Activated CD4-positive, alpha-beta T cell treated with anti-CD3 and anti-CD28 coated beads, Interleukin-2, amount 50 U/mL, for 4 hours (primary cell): ENCODE data around the gene FRAT2.
"Not testable (repeated sequence)": the region's sequence is repeated elsewhere in the genome, so short reads cannot be mapped to it uniquely, and the experiment has no call there.

Source experiments
- DNase-seq, 2 experiments: peaks; one replicate each; pipeline ENCODE4 v3.0.0-alpha.2; 2020

Gene FRAT2

DNA sequence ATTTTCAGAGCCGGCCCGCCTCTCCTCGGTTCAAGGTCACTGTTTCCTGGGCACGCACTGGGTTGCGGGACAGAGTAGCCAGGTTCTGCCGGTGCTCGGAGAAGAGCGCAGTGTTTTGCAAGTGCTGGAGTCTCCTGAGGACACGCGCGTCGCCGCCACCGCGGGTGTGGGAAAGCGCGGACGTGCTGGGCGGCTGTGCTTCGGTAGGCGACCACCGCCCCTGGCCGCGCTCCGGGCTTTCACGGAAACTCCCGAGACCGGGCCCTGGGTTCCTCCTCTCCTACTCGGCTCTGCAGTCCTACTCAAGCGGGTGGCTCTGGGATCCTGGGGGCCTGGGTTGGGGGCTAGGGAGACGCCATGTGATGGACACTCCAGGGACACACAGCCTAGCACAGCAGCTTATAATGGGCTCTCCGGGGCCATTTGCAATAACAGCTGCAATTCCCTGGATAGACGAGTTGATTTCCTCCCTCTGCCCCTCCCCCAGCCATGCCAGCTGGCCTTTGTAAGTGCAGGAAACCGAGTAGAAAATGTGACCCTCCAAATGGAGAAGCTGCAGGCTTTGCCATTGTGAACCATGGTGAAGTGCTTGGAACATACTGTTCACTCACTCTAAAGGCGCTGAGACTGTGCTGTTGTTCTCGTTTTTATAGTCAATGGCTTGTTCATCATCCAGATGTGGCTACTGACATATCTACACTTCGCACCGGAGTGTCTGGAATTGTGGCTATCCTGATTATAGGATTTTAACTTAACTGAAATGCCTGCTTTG lies 13.3 kb downstream of the FRAT2 start:
- DNase-seq: no peak

DNA sequence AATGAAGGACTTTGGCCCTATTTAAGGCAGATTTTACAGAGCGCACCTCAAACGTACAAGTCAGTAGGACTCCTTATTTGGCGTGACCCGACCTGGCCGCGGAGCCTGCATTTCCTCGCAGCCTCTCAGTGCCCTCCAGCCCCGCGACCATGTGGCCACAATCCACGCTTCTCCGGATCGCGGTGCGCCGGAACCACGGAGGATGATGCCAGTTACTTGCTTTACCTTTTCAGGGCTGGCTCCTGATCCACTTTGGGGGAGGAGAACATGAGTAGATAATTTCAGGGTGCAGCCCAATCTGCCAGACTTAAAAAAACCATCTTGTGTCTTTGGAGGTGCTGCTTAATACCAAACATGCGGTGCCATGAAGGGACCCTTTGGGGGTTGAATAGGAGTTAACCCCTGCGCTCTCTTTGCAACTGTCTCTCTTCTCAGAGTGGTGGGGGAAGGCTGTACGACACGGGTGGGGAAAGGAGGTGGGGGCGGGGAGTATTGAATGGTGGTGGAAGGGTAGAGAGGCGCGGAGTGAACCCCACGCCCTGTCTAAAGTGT lies 14.0 kb downstream of the FRAT2 start:
- DNase-seq: peak in 1 of 2 experiments; percentile 10

DNA sequence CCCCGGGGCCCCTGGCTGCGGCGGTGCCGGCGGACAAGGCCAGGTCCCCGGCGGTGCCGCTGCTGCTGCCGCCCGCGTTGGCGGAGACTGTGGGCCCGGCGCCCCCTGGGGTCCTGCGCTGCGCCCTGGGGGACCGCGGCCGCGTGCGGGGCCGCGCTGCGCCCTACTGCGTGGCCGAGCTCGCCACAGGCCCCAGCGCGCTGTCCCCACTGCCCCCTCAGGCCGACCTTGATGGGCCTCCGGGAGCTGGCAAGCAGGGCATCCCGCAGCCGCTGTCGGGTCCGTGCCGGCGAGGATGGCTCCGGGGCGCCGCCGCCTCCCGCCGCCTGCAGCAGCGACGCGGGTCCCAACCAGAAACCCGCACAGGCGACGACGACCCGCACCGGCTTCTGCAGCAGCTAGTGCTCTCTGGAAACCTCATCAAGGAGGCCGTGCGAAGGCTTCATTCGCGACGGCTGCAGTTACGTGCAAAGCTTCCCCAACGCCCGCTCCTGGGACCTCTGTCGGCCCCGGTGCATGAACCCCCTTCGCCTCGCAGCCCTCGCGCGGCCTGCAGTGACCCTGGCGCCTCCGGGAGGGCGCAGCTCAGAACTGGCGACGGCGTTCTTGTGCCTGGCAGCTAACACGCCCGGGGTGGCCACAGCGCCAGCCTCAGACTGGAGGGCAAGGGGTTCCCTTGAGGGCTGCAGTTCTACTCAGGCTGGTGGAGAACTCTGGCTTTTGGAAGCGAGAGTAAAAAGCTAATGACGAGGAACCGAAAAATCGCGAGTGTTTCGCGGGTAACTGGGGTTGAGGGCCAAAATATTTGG lies 14.7 kb downstream of the FRAT2 start:
- peak; percentile 50 to 51 for DNase-seq

DNA sequence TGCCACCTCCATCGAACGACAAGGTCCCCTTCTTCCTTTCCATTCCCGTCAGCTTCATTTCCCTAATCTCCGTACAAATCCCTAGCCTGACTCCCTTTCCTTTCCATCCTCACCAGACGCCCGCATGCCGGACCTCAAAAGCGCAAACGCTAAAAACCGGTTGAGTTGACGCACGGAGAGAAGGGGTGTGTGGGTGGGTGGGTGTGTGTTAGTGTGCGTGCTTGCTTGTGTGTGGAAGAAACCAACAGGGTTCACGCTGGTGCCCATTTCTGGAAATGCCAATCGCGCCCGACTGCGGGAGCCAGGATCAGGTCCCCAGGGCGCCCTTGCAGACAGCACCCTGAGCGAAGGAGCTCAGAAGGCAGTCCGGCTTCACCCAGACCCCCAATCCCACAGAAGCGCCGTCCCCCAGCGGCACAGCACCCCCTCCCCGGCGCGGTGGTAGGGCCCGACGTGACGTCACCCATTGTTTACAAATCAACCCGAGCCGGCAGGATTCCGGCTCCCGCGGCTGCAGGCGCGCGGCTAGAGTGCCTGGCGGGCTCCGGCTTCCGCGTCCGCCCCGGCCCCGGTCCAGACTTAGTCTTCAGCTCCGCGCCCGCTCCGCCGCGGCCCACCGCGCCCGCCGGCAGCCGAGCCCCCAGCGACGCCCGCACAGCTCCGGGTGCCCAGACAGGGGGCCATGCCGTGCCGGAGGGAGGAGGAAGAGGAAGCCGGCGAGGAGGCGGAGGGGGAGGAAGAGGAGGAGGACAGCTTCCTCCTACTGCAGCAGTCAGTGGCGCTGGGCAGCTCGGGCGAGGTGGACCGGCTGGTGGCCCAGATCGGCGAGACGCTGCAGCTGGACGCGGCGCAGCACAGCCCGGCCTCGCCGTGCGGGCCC lies 15.5 kb downstream of the FRAT2 start, which contains the start of gene FRAT1:
TSS of gene FRAT1 (plus strand) at position 500 of the 880 bp plus-strand sequence. CDS start at position 683, 183 bp downstream.
- peak; percentile 84 to 87 for DNase-seq

DNA sequence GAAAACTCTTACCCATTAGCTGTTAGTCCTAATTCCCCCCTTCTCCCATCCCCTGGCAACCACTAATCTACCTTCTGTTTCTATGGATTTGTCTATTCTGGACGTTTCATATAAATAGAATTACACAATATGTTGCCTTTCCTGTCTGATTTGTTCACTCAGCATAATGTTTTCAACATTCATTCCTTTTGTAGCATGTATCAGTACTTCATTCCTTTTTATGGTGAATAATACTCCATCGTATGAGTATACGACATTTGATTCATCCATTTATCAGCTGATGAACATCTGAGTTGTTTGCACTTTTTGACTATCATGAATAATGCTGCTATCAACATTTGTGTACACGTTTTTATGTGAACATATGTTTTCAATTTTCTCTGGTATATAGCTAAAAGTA lies 19.9 kb downstream of the FRAT2 start:
- no peak for DNase-seq

DNA sequence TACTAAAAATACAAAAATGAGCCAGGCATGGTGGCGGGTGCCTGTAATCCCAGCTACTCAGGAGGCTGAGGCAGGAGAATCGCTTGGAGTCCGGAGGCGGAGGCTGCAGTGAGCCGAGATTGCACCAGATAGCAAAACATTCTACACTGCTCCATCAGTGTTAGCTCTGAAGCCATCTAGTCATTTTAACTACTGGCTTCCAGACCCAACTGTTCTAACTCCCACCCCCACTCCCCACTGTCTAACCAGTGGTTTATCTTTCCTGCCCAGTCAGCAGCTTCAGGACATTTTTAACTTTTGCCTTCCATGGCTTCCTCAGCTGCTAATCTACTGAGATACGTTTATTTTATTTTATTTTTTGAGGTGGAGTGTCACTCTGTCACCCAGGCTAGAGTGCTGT lies 21.6 kb downstream of the FRAT2 start:
- DNase-seq: no peak

DNA sequence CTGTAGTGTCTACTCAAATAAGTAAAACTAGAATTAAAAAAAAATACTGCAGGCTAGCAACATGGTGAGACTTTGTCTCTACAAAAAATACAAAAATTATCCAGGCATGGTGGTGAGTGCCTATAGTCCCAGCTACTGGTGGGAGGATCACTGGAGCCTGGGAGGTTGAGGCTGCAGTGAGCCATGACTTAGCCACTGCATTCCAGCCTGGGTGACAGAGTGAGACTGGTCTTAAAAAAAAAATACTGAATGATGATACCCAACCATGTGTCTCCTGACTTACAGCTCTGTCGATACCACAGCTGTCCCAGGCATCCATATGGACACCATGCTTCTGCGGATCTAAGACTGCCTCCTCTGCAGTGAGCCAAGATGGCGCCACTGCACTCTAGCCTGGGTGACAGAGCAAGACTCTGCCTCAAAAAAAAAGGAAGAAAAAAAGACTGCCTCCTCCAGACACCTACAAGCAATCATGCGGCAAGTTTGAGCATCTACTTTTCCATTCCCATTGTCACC lies 23.4 kb downstream of the FRAT2 start:
- no peak for DNase-seq

DNA sequence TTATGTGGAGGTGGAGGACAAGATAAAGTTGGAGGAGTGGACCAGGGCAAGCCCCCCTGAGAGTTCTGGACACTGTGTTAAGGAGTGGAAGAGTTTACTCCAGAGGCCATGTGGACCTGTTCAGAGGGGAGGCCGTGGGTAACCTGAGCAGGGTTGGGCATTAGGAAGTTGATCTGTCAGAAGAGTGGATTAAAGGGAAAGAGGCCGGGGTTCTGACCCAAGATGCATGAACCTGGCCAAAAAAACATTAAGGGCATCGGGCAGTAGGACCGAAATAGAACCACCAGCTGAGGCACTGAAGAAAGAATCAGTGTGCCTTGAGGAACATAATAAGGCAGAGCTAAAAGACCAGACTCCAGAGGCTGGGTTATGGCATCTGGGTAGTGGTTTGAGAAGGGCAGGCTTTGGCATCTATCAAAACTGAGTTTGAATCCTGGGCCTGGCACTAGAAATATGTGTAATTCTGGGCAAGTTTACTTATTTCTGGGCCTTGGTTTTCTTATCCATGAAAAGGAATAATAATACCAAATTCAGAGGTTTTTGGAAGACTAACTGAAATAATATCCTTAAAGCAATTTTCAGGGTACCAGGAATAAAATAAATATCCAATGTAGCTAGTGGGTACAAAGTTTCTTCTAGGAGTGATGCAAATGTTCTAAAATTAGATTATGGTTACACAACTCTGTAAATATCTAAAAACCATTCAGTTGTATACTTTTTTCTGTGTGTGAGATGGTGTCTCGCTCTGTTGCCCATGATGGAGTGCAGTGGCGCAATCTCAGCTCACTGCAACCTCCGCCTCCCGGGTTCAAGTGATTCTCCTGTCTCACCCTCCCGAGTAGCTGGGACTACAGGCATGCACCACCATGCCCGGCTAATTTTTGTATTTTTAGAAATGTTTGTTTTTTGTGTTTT lies 26.4 kb downstream of the FRAT2 start:
- no peak for DNase-seq

DNA sequence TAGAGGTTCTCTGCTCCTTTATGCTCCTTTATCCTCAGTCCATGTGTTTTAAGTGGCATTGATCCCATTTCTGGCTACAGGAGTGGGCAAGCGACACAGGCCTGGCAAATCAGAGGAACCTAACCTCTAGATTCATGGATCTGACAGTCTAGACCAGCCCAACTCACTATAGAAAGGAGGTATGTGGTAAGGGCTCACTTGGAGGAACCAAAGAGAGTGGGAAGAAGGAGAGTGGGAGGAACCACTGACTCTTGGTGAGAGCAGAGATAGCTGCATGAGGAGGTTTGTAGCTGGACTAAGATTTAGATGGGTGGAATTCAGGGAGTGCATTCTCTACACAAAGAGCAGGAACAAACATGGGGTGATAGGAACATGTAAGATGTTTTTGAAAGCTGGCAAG lies 27.1 kb downstream of the FRAT2 start:
- DNase-seq: no peak

DNA sequence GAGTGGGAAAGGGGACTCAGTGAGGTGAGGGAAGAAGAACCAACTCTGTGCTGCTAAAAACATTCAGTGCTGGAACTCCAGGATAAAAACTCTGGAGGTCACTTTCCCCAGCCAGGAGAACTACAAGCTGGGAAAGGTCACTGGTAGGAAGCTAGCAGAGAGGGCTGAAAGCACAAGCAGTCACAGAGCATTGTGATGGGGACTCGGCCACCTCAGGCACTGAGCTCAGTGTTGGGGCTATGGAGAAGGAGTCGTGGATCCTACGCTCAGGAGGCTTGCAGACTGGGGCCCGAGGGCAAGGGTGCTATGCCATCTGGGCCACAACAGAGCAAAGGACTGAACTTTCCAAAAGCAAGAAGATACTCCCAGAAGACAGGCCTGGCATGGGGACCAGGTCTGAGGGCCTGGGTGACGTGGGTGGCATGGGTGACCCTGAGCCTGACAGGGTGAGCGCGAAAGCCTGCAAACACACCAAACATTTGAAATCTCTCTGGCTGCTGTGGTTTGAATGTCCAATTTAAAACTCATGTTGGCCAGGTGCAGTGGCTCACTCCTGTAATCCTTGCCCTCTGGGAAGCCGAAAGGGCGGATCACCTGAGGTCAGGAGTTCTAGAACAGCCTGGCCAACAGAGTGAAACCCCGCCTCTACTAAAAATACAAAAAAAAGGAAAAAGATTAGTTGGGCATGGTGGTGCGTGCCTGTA lies 32.3 kb downstream of the FRAT2 start:
- no peak for DNase-seq

DNA sequence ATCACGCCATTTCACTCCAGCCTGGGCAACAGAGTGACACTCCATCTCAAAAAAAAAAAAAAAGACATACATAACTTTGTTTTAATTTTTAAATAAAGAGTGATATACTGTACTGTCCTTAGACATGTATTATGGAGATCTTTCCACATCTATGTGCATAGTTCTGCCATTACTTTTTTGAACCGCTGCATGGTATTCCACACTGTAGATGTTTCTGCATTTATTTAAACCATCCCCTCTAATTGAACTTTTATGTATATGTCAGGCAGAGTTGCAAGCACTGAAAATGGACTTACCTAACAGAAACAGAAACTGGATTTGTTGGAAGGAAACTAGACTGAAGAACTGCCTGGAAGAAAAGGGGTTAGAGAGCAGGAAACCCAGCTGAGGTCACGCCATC lies 33.5 kb downstream of the FRAT2 start:
- DNase-seq: no peak

DNA sequence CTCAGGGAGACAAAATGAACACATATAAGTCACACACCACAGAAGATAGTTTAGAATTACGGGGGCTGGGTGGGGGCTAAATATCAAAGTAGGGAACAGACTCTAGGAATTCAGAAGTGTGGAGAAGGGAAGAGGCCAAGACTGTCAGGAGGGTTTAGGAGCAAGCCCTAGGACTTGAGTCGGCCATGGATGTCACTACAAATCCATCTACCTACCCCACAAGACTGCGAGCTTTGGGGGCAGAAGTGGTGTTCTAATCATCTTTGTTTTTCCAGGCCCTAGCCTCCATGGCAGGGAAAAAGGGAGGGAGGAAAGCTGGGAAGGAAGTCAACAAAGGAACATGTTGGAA lies 36.3 kb downstream of the FRAT2 start:
- DNase-seq: no peak

DNA sequence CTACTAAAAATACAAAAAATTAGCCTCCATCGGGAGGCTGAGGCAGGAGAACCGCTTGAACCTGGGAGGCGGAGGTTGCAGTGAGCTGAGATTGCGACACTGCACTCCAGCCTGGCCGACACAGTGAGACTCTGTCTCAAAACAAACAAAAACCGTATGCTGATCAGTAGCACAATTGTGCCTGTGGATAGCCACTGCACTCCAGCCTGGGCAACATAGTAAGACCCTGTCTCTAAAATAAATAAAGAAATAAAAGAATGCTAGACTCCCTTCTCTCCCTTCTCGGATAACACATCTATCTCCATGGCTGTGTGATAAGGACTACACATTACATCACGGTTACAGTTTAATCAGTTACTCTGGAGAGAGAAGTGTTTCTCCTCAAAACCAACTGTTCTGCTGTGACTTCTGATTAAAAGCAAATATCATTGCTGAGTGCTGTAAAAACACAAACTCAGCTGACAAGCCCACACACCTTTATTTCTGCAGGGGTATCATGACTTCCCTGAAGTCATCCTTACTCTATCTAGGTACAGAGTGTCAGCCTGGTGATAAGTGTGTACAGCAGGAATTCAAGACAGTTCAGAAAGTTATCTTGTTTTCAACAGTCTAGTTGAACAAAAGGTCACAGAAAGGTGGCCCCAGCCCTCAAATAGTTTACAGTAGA lies 36.8 kb downstream of the FRAT2 start:
- DNase-seq: no peak

DNA sequence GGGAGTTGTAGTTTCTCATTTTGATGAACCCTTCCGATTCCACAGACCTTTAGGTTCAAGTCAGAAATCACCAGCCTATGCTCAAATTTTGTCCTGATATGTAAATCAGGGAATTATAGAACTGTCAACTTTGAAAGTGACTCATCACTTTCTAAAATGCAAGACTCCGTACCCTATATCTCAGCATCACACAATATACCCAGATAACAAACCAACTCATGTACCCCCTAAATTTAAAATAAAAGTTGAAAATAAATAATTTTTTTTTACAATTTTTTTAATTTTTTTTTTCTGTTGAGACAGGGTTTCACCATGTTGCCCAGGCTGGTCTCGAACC lies 41.7 kb downstream of the FRAT2 start:
- no peak for DNase-seq

DNA sequence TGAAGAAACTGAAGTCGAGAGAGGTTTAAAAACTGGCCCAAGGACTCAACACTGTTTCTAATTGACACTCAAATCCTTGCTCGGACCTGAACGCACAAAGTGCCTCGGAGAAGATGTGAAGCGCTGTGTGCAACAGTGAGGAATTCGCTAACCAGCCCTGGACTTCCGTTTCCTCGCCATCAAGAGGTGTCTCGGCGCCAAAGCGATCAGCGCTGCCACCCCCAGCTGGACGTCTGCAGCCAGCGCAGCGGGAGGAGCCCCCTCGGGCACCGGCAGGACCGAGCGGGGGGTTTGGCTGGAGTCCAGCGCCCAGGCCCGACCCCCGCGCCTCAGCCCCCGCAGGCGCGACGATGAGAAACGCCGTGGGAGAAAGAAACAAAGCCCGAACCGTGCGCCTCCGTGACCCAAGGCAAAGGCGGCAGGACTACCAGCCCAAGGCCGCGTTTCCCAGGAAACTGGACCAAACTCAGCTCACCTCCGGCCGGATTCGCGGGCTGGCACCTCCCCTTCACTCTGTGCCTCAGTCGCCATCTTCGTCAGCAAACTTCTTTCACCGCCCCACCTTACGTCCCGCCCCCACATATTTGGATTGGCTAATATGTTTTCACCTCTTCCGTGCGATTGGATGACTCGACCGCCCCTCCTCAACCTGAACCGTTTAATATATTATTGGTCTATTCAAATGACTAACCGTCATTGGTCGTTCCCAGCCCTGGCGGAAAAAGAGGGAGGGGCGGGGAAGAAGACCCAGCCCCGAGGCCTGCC lies 42.2 kb downstream of the FRAT2 start, which contains the start of gene ARHGAP19:
TSS of gene ARHGAP19 (minus strand) at position 541 of the 765 bp plus-strand sequence. CDS start at position 531, 10 bp downstream.
- peak; percentile 92 for DNase-seq

DNA sequence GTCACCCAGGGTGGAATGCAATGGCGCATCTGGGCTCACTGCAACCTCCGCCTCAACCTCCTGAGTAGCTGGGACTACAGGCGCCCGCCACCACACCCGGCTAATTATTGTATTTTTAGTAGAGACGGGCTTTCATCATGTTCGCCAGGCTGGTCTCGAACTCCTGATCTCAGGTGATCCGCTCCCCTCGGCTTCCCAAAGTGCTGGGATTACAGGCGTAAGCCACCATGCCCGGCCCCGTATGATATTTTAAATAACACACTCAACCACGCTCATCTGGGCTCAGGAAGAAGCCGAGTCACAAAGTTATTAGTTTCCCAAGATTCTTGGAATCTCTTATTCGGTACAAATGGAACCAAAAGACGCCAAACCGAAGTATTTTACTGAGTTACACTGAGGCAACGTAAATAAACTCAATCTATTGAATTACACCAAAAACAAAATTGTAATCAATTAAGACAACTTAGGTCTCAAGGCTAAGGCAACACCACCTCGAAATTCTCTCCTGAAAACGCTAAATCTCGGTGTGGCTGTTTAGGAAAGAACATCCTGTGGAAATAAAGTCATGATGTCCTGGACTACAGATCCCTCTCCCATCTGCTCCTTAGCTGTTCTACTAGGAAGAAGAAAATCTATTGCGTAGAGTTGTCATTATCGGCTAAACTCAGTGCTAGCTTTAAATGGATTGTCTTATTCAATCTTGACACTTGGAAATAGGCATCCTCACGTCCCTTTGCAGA lies 43.0 kb downstream of the FRAT2 start:
- no peak for DNase-seq

DNA sequence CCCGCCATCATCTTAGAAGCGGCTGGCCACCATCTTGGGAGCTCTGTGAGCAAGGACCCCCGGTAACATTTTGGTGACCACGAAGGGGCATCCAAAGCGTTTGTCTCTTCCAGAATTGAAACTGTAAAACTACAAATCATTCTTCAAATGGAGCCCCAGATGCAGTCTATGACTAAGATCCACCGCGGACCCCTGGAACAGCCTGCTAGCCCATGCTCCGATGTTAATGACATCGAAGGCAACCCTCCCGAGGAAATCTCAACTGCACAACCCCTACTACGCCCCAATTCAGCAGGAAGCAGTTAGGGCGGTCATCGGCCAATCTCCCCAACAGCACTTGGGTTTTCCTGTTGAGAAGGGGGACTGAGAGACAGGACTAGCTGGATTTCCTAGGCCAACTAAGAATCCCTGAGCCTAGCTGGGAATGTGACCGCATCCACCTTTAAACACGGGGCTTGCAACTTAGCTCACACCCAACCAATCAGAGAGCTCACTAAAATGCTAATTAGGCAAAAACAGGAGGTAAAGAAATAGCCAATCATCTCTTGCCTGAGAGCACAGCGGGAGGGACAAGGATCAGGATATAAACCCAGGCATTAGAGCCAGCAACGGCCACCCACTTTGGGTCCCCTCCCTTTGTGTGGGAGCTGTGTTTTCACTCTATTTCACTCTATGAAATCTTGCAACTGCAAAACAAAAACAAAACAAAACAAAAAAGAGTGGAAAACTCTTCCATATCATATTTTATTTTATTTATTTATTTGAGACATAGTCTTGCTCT lies 43.8 kb downstream of the FRAT2 start:
- not testable (repeated sequence) for DNase-seq

DNA sequence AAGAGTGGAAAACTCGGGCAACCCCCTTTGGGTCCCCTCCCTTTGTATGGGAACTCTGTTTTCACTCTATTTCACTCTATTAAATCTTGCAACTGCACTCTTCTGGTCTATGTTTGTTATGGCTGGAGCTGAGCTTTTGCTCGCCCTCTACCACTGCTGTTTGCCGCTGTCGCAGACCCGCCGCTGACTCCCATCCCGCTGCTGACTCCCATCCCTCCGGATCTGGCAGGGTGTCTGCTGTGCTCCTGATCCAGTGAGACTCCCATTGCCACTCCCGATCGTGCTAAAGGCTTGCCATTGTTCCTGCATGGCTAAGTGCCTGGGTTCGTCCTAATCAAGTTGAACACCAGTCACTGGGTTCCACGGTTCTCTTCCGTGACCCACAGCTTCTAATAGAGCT lies 44.5 kb downstream of the FRAT2 start:
- not testable (repeated sequence) for DNase-seq
